B cell (primary cell): Measurements from ENCODE around the gene CD207. TPM values are rescaled to one million over a fixed set of nuclear protein-coding genes. Genes with fewer than 3 reads are reported as not detected.

ENCODE experiments used
- ATAC-seq: fragments of 200-7000 bp; cut with Tn5 transposase; one replicate; pipeline ENCODE4 v1.10.0; 2021; ENCODE audit warnings: low read depth, mild to moderate bottlenecking, moderate number of reproducible peaks, moderate library complexity
- CTCF ChIA-PET: fragments of 350-600 bp; sonication (Branson Sonifier 250); formaldehyde crosslinking; loops from one replicate; lab custom pipeline; 2021; ENCODE audit warnings: antibody characterized with exemption, inconsistent platforms; lab: Charles Lee
- POLR2A ChIA-PET: fragments of 350-600 bp; sonication (Branson Sonifier 250); formaldehyde crosslinking; loops from one replicate; lab custom pipeline; 2021; ENCODE audit warnings: antibody characterized with exemption; lab: Charles Lee
- DNase-seq: peaks from one replicate; pipeline ENCODE4 v3.0.0; 2013
- H2AFZ ChIP-seq: 2 replicates; pipeline ENCODE4 v1.6.1; 2012; ENCODE audit warnings: mild to moderate bottlenecking, low read depth, low read length; ENCODE audit not compliant: insufficient read depth, poor library complexity, severe bottlenecking
- H3K27ac ChIP-seq, 2 donors: 1 replicate in 1 of 2; 2 replicates in 1 of 2; pipeline ENCODE4 v1.5.1; 2012 to 2013; ENCODE audit warnings: low read length in 2 of 2, mild to moderate bottlenecking in 2 of 2, moderate library complexity in 1 of 2
- H3K27me3 ChIP-seq, 4 experiments: fragments of 200-600 bp in 1 of 4; sonication (generic) in 1 of 4; replicated peaks in 1 of 4; 1 replicate in 2 of 4; 2 replicates in 2 of 4; pipeline versions ENCODE4 v1.6.1 to v1.7.0; 2013 to 2016; ENCODE audit warnings: low read length in 3 of 4, mild to moderate bottlenecking in 2 of 4, mixed read lengths in 1 of 4, moderate library complexity in 1 of 4; ENCODE audit not compliant: insufficient read depth in 4 of 4, control insufficient read depth in 3 of 4; ENCODE audit errors: control extremely low read depth in 1 of 4
- H3K36me3 ChIP-seq, 2 experiments: replicated peaks in 1 of 2; 1 replicate in 1 of 2; 2 replicates in 1 of 2; pipeline versions ENCODE4 v1.6.1 to v1.7.1; 2013; ENCODE audit warnings: low read length in 1 of 2; ENCODE audit not compliant: insufficient read depth in 2 of 2, control insufficient read depth in 1 of 2; ENCODE audit errors: control extremely low read depth in 1 of 2, extremely low read depth in 1 of 2
- H3K4me1 ChIP-seq, 2 donors: fragments of 200-600 bp in 1 of 2; sonication (generic) in 1 of 2; 1 replicate in 1 of 2; 2 replicates in 1 of 2; pipeline versions ENCODE4 v1.5.1 to v1.6.1; 2013 to 2017; ENCODE audit warnings: low read length in 2 of 2; ENCODE audit not compliant: control insufficient read depth in 2 of 2, insufficient read depth in 2 of 2
- H3K4me2 ChIP-seq: replicated peaks from 2 replicates; pipeline ENCODE3; 2012; ENCODE audit warnings: mild to moderate bottlenecking, low read depth, low read length; ENCODE audit not compliant: poor library complexity, severe bottlenecking
- H3K4me3 ChIP-seq, 5 experiments: fragments of 200-600 bp in 1 of 5; sonication (generic) in 1 of 5; 1 replicate in 3 of 5; 2 replicates in 2 of 5; pipeline versions ENCODE4 v1.5.1 to v1.7.0; 2011 to 2016; ENCODE audit warnings: low read length in 4 of 5, mild to moderate bottlenecking in 4 of 5, low read depth in 2 of 5, control low read depth in 1 of 5, moderate library complexity in 1 of 5; ENCODE audit not compliant: insufficient read depth in 1 of 5; ENCODE audit errors: control extremely low read depth in 1 of 5, extremely low read depth in 1 of 5
- H3K79me2 ChIP-seq: fragments of 200-600 bp; sonication (generic); one replicate; pipeline ENCODE4 v1.6.0; 2016; ENCODE audit warnings: low read length; ENCODE audit not compliant: control insufficient read depth, insufficient read depth
- H3K9ac ChIP-seq: fragments of 200-600 bp; sonication (generic); 2 replicates; pipeline ENCODE4 v1.6.1; 2017; ENCODE audit warnings: mild to moderate bottlenecking, low read length, moderate library complexity
- H3K9me3 ChIP-seq, 3 donors: one replicate each; pipeline versions ENCODE4 v1.6.1 to v1.7.1; 2013; ENCODE audit warnings: low read length in 2 of 3; ENCODE audit not compliant: control insufficient read depth in 2 of 3, insufficient read depth in 1 of 3; ENCODE audit errors: control extremely low read depth in 1 of 3
- H4K20me1 ChIP-seq: 2 replicates; pipeline ENCODE4 v1.6.0; 2012; ENCODE audit warnings: mild to moderate bottlenecking, low read length; ENCODE audit not compliant: insufficient read depth, control insufficient read depth, poor library complexity, severe bottlenecking
- H3K27ac Mint-ChIP-seq: one replicate; pipeline ENCODE4 v1.8.0; 2021; ENCODE audit warnings: mixed read lengths
- H3K27me3 Mint-ChIP-seq: one replicate; pipeline ENCODE4 v1.8.0; 2021; ENCODE audit warnings: mixed read lengths
- H3K4me1 Mint-ChIP-seq: one replicate; pipeline ENCODE4 v1.8.0; 2021; ENCODE audit warnings: mixed read lengths
- H3K4me3 Mint-ChIP-seq: one replicate; pipeline ENCODE4 v1.8.0; 2021; ENCODE audit warnings: mixed read lengths
- H3K9me3 Mint-ChIP-seq: one replicate; pipeline ENCODE4 v1.8.0; 2022; ENCODE audit warnings: mixed read lengths; ENCODE audit not compliant: insufficient read depth
- CTCF ChIP-seq: fragments of 200-600 bp; IDR thresholded peaks from one replicate; pipeline ENCODE4 v1.8.0; 2022; ENCODE audit warnings: antibody characterized with exemption, mild to moderate bottlenecking
- EZH2 ChIP-seq: IDR thresholded peaks from 2 replicates; pipeline ENCODE4 v1.6.1; 2012; ENCODE audit warnings: borderline replicate concordance, low read depth, mild to moderate bottlenecking, moderate library complexity, low read length; ENCODE audit not compliant: insufficient read depth, poor library complexity, severe bottlenecking
- WGBS: methylation state at CpG from one replicate; pipeline ENCODE4 v1.1.5; 2013; ENCODE audit warnings: missing lambda C conversion rate; ENCODE audit not compliant: insufficient coverage; 5-methylcytosine and 5-hydroxymethylcytosine counted together
- intact Hi-C: fragments of 100-400 bp; cut with micrococcal nuclease; formaldehyde crosslinking; loops from one replicate; pipeline ENCODE4 v1.10.0; 2022
- polyA plus RNA-seq: library from polyadenylated mRNA; depleted of rRNA; stranded (reverse); fragments of >200 nt; gene quantifications from 2 replicates; pipeline ENCODE4 v1.2.3, GENCODE V29; 2012
- total RNA-seq, 2 donors: library from RNA; stranded (reverse); fragments of 120-200 nt in 1 of 2; gene quantifications; 1 replicate in 1 of 2; 2 replicates in 1 of 2; pipeline versions ENCODE4 v1.2.3 to v1.2.4, GENCODE V29; 2013 to 2022

Gene CD207
- total and polyA plus RNA-seq, 2 donors (not counting 1 experiment from before 2014, with no cell fraction given) = not detected

- no peak for DNase-seq
- Histone ChIP-seq H2AFZ (no peak overlapping the region), H3K27ac (no peak overlapping the region), H3K4me1 (no peaks in the 10 kb centered on the region), H3K4me3 (no peak overlapping the region), H3K79me2 (no peaks in the 10 kb centered on the region), H3K36me3 (no peaks in the 10 kb centered on the region), H3K9me3 (no peaks in the 10 kb centered on the region), H3K27me3 (peaks cover 0 to 6% (median 0%) of the 10 kb centered on the region in 4 experiments), H3K9ac (no peak overlapping the region), H4K20me1 (no peaks in the 10 kb centered on the region), H3K4me2 (no peak overlapping the region)
- WGBS = 88% methylated on average over 1 of the region's 1 CpG
- intact Hi-C loops = no loop called here
- ChIA-PET CTCF (no interaction called here), POLR2A (no interaction called here)
- H3K9me3 Mint-ChIP-seq = no peaks in the 10 kb centered on the region
- H3K4me1 Mint-ChIP-seq = no peaks in the 10 kb centered on the region
- no peak overlapping the region for H3K4me3 Mint-ChIP-seq
- ATAC-seq = no peak
- H3K27ac Mint-ChIP-seq = no peak overlapping the region
- H3K27me3 Mint-ChIP-seq = peaks cover 39% of the 10 kb centered on the region
- TF ChIP-seq CTCF (no peak), EZH2 (no peak)
Observed at GRCh38 chr2:70833246-70833645, 2.4 kb downstream of the CD207 start.

- Histone ChIP-seq H3K79me2 (no peaks in the 10 kb centered on the region), H3K9ac (no peak overlapping the region), H3K27me3 (peaks cover 0 to 6% (median 0%) of the 10 kb centered on the region in 4 experiments), H3K4me1 (no peaks in the 10 kb centered on the region), H4K20me1 (no peaks in the 10 kb centered on the region), H3K4me2 (no peak overlapping the region), H3K9me3 (no peaks in the 10 kb centered on the region), H3K27ac (no peak overlapping the region), H3K4me3 (no peak overlapping the region), H3K36me3 (no peaks in the 10 kb centered on the region), H2AFZ (no peak overlapping the region)
- Mint-ChIP-seq H3K9me3 (no peaks in the 10 kb centered on the region), H3K27me3 (peaks cover 39% of the 10 kb centered on the region), H3K4me1 (no peaks in the 10 kb centered on the region), H3K27ac (no peak overlapping the region), H3K4me3 (no peak overlapping the region)
- intact Hi-C loops = no loop called here
- no peak for TF ChIP-seq CTCF
- POLR2A ChIA-PET = no interaction called here
- CTCF ChIA-PET = no interaction called here
- 86% methylated on average over 2 of the region's 2 CpGs for whole genome bisulfite sequencing
- ATAC-seq (no peak), DNase-seq (no peak)
Observed at GRCh38 chr2:70832386-70832785, 3.2 kb downstream of the CD207 start.
